HEK293T (cell line): ENCODE data around the gene PPIE.
A peak's percentile ranks its signal among the peaks of the same experiment; 100 is the strongest.

Experiments
- CTCF ChIA-PET: fragments of 350-600 bp; formaldehyde crosslinking; extraction: SDS; loops from one replicate; lab custom pipeline; 2021; ENCODE audit warnings: antibody characterized with exemption, inconsistent platforms; lab: Yijun Ruan, JAX
- POLR2A ChIA-PET: fragments of 350-600 bp; formaldehyde crosslinking; extraction: SDS; loops from one replicate; lab custom pipeline; 2020; ENCODE audit warnings: antibody characterized with exemption, inconsistent platforms; lab: Yijun Ruan, JAX
- DNase-seq: peaks from one replicate; pipeline ENCODE4 v3.0.0; 2012; ENCODE audit warnings: mixed read lengths; ENCODE audit errors: extremely low spot score
- ARNT ChIP-seq: fragments of 450-650 bp; IDR thresholded peaks from 2 replicates; pipeline ENCODE4 v1.6.1; 2017; ENCODE audit warnings: mild to moderate bottlenecking
- BHLHE40 ChIP-seq: fragments of 450-650 bp; IDR thresholded peaks from 2 replicates; pipeline ENCODE4 v1.6.1; 2016; ENCODE audit warnings: mild to moderate bottlenecking, moderate library complexity, borderline replicate concordance
- CTBP1 ChIP-seq: fragments of 450-650 bp; IDR thresholded peaks from 2 replicates; pipeline ENCODE4 v1.6.1; 2016; ENCODE audit warnings: borderline replicate concordance
- ELF4 ChIP-seq: fragments of 450-650 bp; IDR thresholded peaks from 2 replicates; pipeline ENCODE4 v1.6.1; 2017; ENCODE audit warnings: antibody characterized with exemption
- FOXA1 ChIP-seq: fragments of 450-650 bp; IDR thresholded peaks from 2 replicates; pipeline ENCODE4 v1.6.1; 2016; ENCODE audit warnings: mild to moderate bottlenecking
- FOXK2 ChIP-seq: fragments of 450-650 bp; IDR thresholded peaks from 2 replicates; pipeline ENCODE4 v1.6.1; 2016; ENCODE audit warnings: mild to moderate bottlenecking
- FOXM1 ChIP-seq: fragments of 450-650 bp; IDR thresholded peaks from 2 replicates; pipeline ENCODE4 v1.6.1; 2017; ENCODE audit warnings: mild to moderate bottlenecking, borderline replicate concordance
- HDGF ChIP-seq: fragments of 450-650 bp; IDR thresholded peaks from 2 replicates; pipeline ENCODE4 v1.6.1; 2017; ENCODE audit warnings: antibody characterized with exemption, borderline replicate concordance
- L3MBTL2 ChIP-seq: fragments of 450-650 bp; conservative IDR thresholded peaks from 2 replicates; pipeline ENCODE4 v1.6.1; 2016; ENCODE audit warnings: mild to moderate bottlenecking
- LEF1 ChIP-seq: fragments of 450-650 bp; IDR thresholded peaks from 2 replicates; pipeline ENCODE4 v1.6.1; 2017; ENCODE audit warnings: mild to moderate bottlenecking, borderline replicate concordance
- NFRKB ChIP-seq: fragments of 450-650 bp; IDR thresholded peaks from 2 replicates; pipeline ENCODE4 v1.6.1; 2016; ENCODE audit warnings: mild to moderate bottlenecking, moderate library complexity
- PKNOX1 ChIP-seq: fragments of 450-650 bp; IDR thresholded peaks from 2 replicates; pipeline ENCODE4 v1.6.1; 2016
- SP1 ChIP-seq: fragments of 450-650 bp; IDR thresholded peaks from 2 replicates; pipeline ENCODE4 v1.6.1; 2017
- SUZ12 ChIP-seq: fragments of 450-650 bp; IDR thresholded peaks from 2 replicates; pipeline ENCODE4 v1.6.1; 2016; ENCODE audit warnings: mild to moderate bottlenecking
- TARDBP ChIP-seq: fragments of 450-650 bp; IDR thresholded peaks from 2 replicates; pipeline ENCODE4 v1.6.1; 2016
- ZNF384 ChIP-seq: fragments of 450-650 bp; IDR thresholded peaks from 2 replicates; pipeline ENCODE4 v1.6.1; 2016

Gene PPIE

DNA sequence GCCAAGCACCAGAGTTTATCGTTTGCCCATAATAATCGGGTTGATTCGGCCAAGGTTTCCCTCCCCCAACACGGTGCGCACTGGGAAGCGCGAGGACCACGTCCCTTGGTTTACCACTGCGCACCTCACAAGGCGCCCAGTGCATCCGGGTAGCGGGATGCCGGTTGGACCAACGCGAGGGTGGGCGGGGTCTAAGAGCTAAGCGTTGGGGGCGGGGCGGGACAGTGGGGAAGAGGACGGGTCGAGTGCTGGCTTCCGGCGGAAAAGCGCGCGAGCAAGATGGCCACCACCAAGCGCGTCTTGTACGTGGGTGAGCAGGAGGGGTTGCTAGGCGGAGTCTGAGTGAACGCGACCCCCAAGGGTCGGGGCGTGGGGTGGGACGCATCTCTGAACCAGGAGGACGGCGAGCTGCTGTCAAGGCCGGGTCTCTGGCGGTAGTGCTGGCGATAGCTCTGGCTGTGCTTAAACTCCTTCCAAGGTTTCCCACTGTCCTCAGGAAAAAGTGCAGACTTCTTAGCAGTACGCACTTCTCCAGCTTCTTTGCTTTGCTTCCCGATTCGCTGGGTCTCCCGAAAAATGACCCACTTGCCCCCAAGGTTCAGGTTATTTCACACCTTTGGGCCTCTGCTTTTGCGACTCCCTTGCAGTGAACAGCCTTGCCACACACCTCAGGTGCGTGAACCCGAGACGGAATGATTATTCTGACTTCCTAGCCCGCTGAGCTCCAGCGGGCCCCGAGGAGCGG is at the start of gene PPIE:
Gene PPIE (plus strand): TSS at position 261 of the 745 bp plus-strand sequence. CDS start 19 bp downstream, at position 280.
- ChIA-PET CTCF (interaction anchor here (1.1 kb wide), 1 partner anchor 61 kb away, joined by 4 read pairs; no protein-coding TSS in a partner anchor), POLR2A (interaction anchor here (0.6 to 2.1 kb wide), 23 partner anchors 9 to 302 kb away, joined by 3 to 15 read pairs (median 4); partner anchors contain the start of genes BMP8B, CAP1, HPCAL4 and NT5C1A)
- TF ChIP-seq FOXK2 = no peak
- 0 out of 2 replicates have a peak, but pooled peaks have one; percentile 8 for TF ChIP-seq ELF4
- TF ChIP-seq NFRKB = no peak
- TF ChIP-seq BHLHE40 = no peak
- peak; percentile 89 for TF ChIP-seq L3MBTL2
- DNase-seq = peak; percentile 96

- ChIA-PET CTCF (interaction anchor here (0.9 to 2.7 kb wide), 2 partner anchors 16 to 31 kb away, joined by 3 to 12 read pairs; partner anchors contain the start of gene NT5C1A), POLR2A (interaction anchor here (0.9 kb wide), 1 partner anchor 19 kb away, joined by 3 read pairs; no protein-coding TSS in a partner anchor)
- no peak for TF ChIP-seq NFRKB
- no peak for TF ChIP-seq ELF4
- TF ChIP-seq BHLHE40 = no peak
- TF ChIP-seq ZNF384 = no peak
- no peak for TF ChIP-seq L3MBTL2
- TF ChIP-seq FOXK2 = no peak
- TF ChIP-seq SP1 = no peak
- TF ChIP-seq SUZ12 = no peak
- no peak for TF ChIP-seq PKNOX1
- no peak for TF ChIP-seq CTBP1
- no peak for TF ChIP-seq HDGF
- TF ChIP-seq TARDBP = no peak
- no peak for TF ChIP-seq FOXA1
- no peak for TF ChIP-seq ARNT
- TF ChIP-seq LEF1 = no peak
- no peak for TF ChIP-seq FOXM1
- no peak for DNase-seq
Observed at GRCh38 chr1:39689214-39689613, 49.5 kb upstream of the PPIE start.

- ChIA-PET POLR2A (interaction anchor here (0.9 kb wide), 1 partner anchor 19 kb away, joined by 3 read pairs; no protein-coding TSS in a partner anchor), CTCF (interaction anchor here (0.5 to 2.7 kb wide), 3 partner anchors 17 to 31 kb away, joined by 3 to 12 read pairs (median 3); partner anchors contain the start of gene NT5C1A)
- DNase-seq = no peak
- no peak for TF ChIP-seq PKNOX1
- no peak for TF ChIP-seq SP1
- TF ChIP-seq BHLHE40 = no peak
- TF ChIP-seq NFRKB = no peak
- no peak for TF ChIP-seq FOXM1
- TF ChIP-seq SUZ12 = no peak
- no peak for TF ChIP-seq HDGF
Observed at GRCh38 chr1:39689635-39690034, 49.0 kb upstream of the PPIE start.

- TF ChIP-seq ZNF384 = no peak
- TF ChIP-seq SP1 = no peak
- no peak for TF ChIP-seq FOXA1
- no peak for TF ChIP-seq NFRKB
- no peak for TF ChIP-seq L3MBTL2
- TF ChIP-seq SUZ12 = no peak
- no peak for TF ChIP-seq HDGF
- no peak for TF ChIP-seq LEF1
- TF ChIP-seq ARNT = no peak
- TF ChIP-seq FOXM1 = no peak
- TF ChIP-seq TARDBP = no peak
- no peak for TF ChIP-seq PKNOX1
- no peak for TF ChIP-seq ELF4
- no peak for TF ChIP-seq BHLHE40
- TF ChIP-seq CTBP1 = no peak
- TF ChIP-seq FOXK2 = no peak
- ChIA-PET CTCF (interaction anchor here (0.5 to 2.7 kb wide), 3 partner anchors 17 to 32 kb away, joined by 3 to 12 read pairs (median 3); partner anchors contain the start of gene NT5C1A), POLR2A (interaction anchor here (0.9 kb wide), 1 partner anchor 18 kb away, joined by 3 read pairs; no protein-coding TSS in a partner anchor)
- DNase-seq = no peak
Observed at GRCh38 chr1:39690225-39690624, 48.5 kb upstream of the PPIE start.

GRCh38 chr1:39690794-39691382 is 47.8 kb upstream of the PPIE start:
- no peak for TF ChIP-seq CTBP1
- POLR2A ChIA-PET = interaction anchor here (0.8 to 1.0 kb wide), 2 partner anchors 11 to 48 kb away, joined by 4 to 7 read pairs; partner anchors contain the start of gene PPIE
- no peak for DNase-seq
- CTCF ChIA-PET = interaction anchor here (0.9 to 1.3 kb wide), 2 partner anchors 18 to 33 kb away, joined by 3 to 7 read pairs; no protein-coding TSS in a partner anchor
